ENCODE results near the gene PRKACB. TPM values are rescaled to one million over a fixed set of nuclear protein-coding genes. Genes with fewer than 3 reads are reported as not detected.
"Not testable (repeated sequence)": the region's sequence is repeated elsewhere in the genome, so short reads cannot be mapped to it uniquely, and the experiment has no call there.

The PRKACB gene
- polyA plus RNA-seq, 3 donors, result 46.8 to 56.6 (median 48.4) TPM

GRCh38 chr1:84286071-84286470, 142.0 kb downstream of the PRKACB start:
- DNase-seq (ENCODE audit: extremely low read depth in 1 of 11, low read depth in 9 of 11, low spot score in 4 of 11), result no peak

- not testable (repeated sequence) for DNase-seq (ENCODE audit: extremely low read depth in 1 of 11, low read depth in 9 of 11, low spot score in 4 of 11)
These were observed 143.3 kb downstream of the PRKACB start for GRCh38 chr1:84287389-84287788.

Other genes with a start within 250 kb of the PRKACB start
- gene TTLL7, start 145.1 kb upstream of the PRKACB start, polyA plus RNA-seq (ENCODE audit: insufficient read length in 3 of 3), result 1 to 10 TPM; 3.1 to 6.3 (median 4.3) TPM
- gene SAMD13, start 157.4 kb downstream of the PRKACB start, polyA plus RNA-seq (ENCODE audit: insufficient read length in 3 of 3), result 1 to 10 TPM; 5.4 to 7.5 (median 5.8) TPM